Measurements from ENCODE around the gene IGSF8.

IGSF8 gene

GRCh38 chr1:160097151-160097910 is 1.1 kb downstream of the IGSF8 start:
- Histone ChIP-seq H3K36me3 (peaks cover 26 to 32% (median 27%) of the 10 kb centered on the region in 3 donors), H3K27ac (peak overlapping the region; percentile 96 to 99), H3K4me3 (peak overlapping the region; percentile 96), H3K27me3 (no peaks in the 10 kb centered on the region), H3K9me3 (no peaks in the 10 kb centered on the region), H3K4me1 (peaks cover 0 to 74% (median 49%) of the 10 kb centered on the region in 4 donors)
- no peak for TF ChIP-seq CTCF (IDR thresholded peaks at IDR 0.05)
- no peak for DNase-seq
- intact Hi-C loops (cut with DNase I; ENCODE audit: low total_unique reads), result no loop called here

- peaks cover 0 to 66% (median 41%) of the 10 kb centered on the region in 4 donors for H3K4me1 ChIP-seq
- intact Hi-C loops (cut with DNase I; ENCODE audit: low total_unique reads), result no loop called here
- no peaks in the 10 kb centered on the region for H3K9me3 ChIP-seq
- DNase-seq, result peak; percentile 77 to 87
- H3K36me3 ChIP-seq, result peaks cover 35 to 41% (median 35%) of the 10 kb centered on the region in 3 donors
- peak overlapping the region; percentile 96 for H3K4me3 ChIP-seq
- no peak for TF ChIP-seq CTCF (IDR thresholded peaks at IDR 0.05)
- H3K27me3 ChIP-seq, result no peaks in the 10 kb centered on the region
- H3K27ac ChIP-seq, result peak overlapping the region; percentile 96 to 99
These were observed 1.9 kb downstream of the IGSF8 start for GRCh38 chr1:160096274-160097116.

GRCh38 chr1:160095382-160096105 is 2.9 kb downstream of the IGSF8 start:
- Histone ChIP-seq H3K9me3 (no peaks in the 10 kb centered on the region), H3K4me1 (peaks cover 0 to 61% (median 37%) of the 10 kb centered on the region in 4 donors), H3K27me3 (no peaks in the 10 kb centered on the region), H3K4me3 (no peak overlapping the region), H3K27ac (peak overlapping the region; percentile 96 to 99), H3K36me3 (peaks cover 44 to 50% (median 45%) of the 10 kb centered on the region in 3 donors)
- no peak for DNase-seq
- no peak for TF ChIP-seq CTCF (IDR thresholded peaks at IDR 0.05)
- intact Hi-C loops (cut with DNase I; ENCODE audit: low total_unique reads), result no loop called here

- intact Hi-C loops (cut with DNase I; ENCODE audit: low total_unique reads), result no loop called here
These were observed 3.6 kb downstream of the IGSF8 start for GRCh38 chr1:160094806-160095205.

More at GRCh38 chr1:160094806-160095205, 3.6 kb downstream of the IGSF8 start:
- Histone ChIP-seq H3K9me3 (no peaks in the 10 kb centered on the region), H3K4me3 (no peak overlapping the region), H3K27me3 (no peaks in the 10 kb centered on the region), H3K27ac (no peak overlapping the region), H3K36me3 (peaks cover 46 to 57% (median 50%) of the 10 kb centered on the region in 3 donors), H3K4me1 (peaks cover 0 to 62% (median 36%) of the 10 kb centered on the region in 4 donors)
- no peak for DNase-seq
- TF ChIP-seq CTCF (IDR thresholded peaks at IDR 0.05), result no peak

Measured in tibial artery (tissue), 4 donors.